ENCODE data around the gene CDC42BPA. TPM values are rescaled to one million over a fixed set of nuclear protein-coding genes. Genes with fewer than 3 reads are reported as not detected.

CDC42BPA gene
- total and polyA plus RNA-seq, 9 of the 15 experiments (the other 6 are each of a cell fraction or from before 2014, with no cell fraction given), result 8.0 to 77.5 (median 52.1) TPM

- TF ChIP-seq ZNF280A (IDR thresholded peaks at IDR 0.05; ENCODE audit: low read depth, partially characterized antibody), result no peak
- TF ChIP-seq HDAC8 (tag; IDR thresholded peaks at IDR 0.05), result no peak
- TF ChIP-seq HDAC6 (IDR thresholded peaks at IDR 0.05; ENCODE audit: low read depth, low read length), result no peak
- TF ChIP-seq NONO (IDR thresholded peaks at IDR 0.05; ENCODE audit: low read depth in 2 of 2, low read length in 1 of 2), result peak; percentile 85 to 86
- peak; percentile 69; the same call in 1 of the 2 replicates for TF ChIP-seq THRB (CRISPR knock-in tag; conservative IDR thresholded peaks at IDR 0.05)
- no peak for TF ChIP-seq DDX20 (tag; IDR thresholded peaks at IDR 0.05; ENCODE audit: low read depth)
- no peak for TF ChIP-seq CBFB (CRISPR knock-in tag; IDR thresholded peaks at IDR 0.05)
- TF ChIP-seq RBM25 (IDR thresholded peaks at IDR 0.05; ENCODE audit: low read depth, low read length, severe bottlenecking), result peak; percentile 45
- TF ChIP-seq TBP (optimal IDR thresholded peaks at IDR 0.05; ENCODE audit: low read depth, low read length), result peak; percentile 86
- no peak for TF ChIP-seq CHD7 (IDR thresholded peaks at IDR 0.05; ENCODE audit: low read depth, low read length)
- TF ChIP-seq RFX5 (IDR thresholded peaks at IDR 0.05; ENCODE audit: low read depth, low read length), result no peak
- TF ChIP-seq SETDB1 (IDR thresholded peaks at IDR 0.05; ENCODE audit: low read length), result no peak
- TF ChIP-seq ZNF384 (IDR thresholded peaks at IDR 0.05; ENCODE audit: low read depth, low read length), result no peak
Observed at GRCh38 chr1:227318016-227318852, at the start of gene CDC42BPA (continued).
